GM18858 (cell line): ENCODE data around the gene THEM4.

Experiments used
- ATAC-seq: cut with Tn5 transposase; IDR thresholded peaks from one replicate; pipeline ENCODE4 v1.9.1; 2021; ENCODE audit not compliant: unreplicated experiment

The THEM4 gene

GRCh38 chr1:151839082-151839412, 70.3 kb downstream of the THEM4 start:
- no peak for ATAC-seq

GRCh38 chr1:151838222-151839081, 70.9 kb downstream of the THEM4 start:
- no peak for ATAC-seq

- ATAC-seq, result no peak
These were observed 71.5 kb downstream of the THEM4 start for GRCh38 chr1:151837884-151838221.

GRCh38 chr1:151837197-151837596, 72.1 kb downstream of the THEM4 start:
- no peak for ATAC-seq

GRCh38 chr1:151835596-151835995, 73.7 kb downstream of the THEM4 start:
- no peak for ATAC-seq

GRCh38 chr1:151834239-151834638, 75.1 kb downstream of the THEM4 start:
- ATAC-seq, result no peak

- no peak for ATAC-seq
These were observed 76.0 kb downstream of the THEM4 start for GRCh38 chr1:151833172-151833900.

GRCh38 chr1:151832318-151832980, 76.9 kb downstream of the THEM4 start:
- ATAC-seq, result no peak

GRCh38 chr1:151831605-151832004, 77.7 kb downstream of the THEM4 start, which contains the start of gene RORC:
Gene RORC, minus strand, starts transcription at chr1:151831802. Its CDS starts 38 bp downstream, at chr1:151831764.
- no peak for ATAC-seq

- no peak for ATAC-seq
These were observed 78.1 kb downstream of the THEM4 start for GRCh38 chr1:151831256-151831591.

GRCh38 chr1:151830055-151830454, 79.3 kb downstream of the THEM4 start:
- ATAC-seq, result no peak

GRCh38 chr1:151829352-151830046, 79.8 kb downstream of the THEM4 start:
- ATAC-seq, result no peak

- ATAC-seq, result no peak
These were observed 80.4 kb downstream of the THEM4 start for GRCh38 chr1:151828921-151829320.

GRCh38 chr1:151827853-151828252, 81.5 kb downstream of the THEM4 start:
- ATAC-seq, result no peak

GRCh38 chr1:151825751-151826660, 83.3 kb downstream of the THEM4 start:
- ATAC-seq, result no peak

GRCh38 chr1:151825204-151825603, 84.1 kb downstream of the THEM4 start:
- no peak for ATAC-seq
